Upper lobe of left lung (tissue), 4 donors: Measurements from ENCODE around the gene C3orf80.

ENCODE experiments used
- EP300 ChIP-seq, 4 donors: sonication (generic); formaldehyde crosslinking; IDR thresholded peaks; one replicate each; pipeline ENCODE4 v1.5.1; 2017; ENCODE audit warnings: antibody characterized with exemption in 4 of 4, control low read depth in 2 of 4
- POLR2A ChIP-seq, 4 donors: fragments of 450-650 bp; IDR thresholded peaks; one replicate each; pipeline ENCODE4 v1.5.1; 2016 to 2017; ENCODE audit warnings: antibody characterized with exemption in 4 of 4, mild to moderate bottlenecking in 2 of 4
- POLR2AphosphoS5 ChIP-seq, 2 donors: sonication (generic); formaldehyde crosslinking; IDR thresholded peaks; one replicate each; pipeline ENCODE4 v1.5.1; 2017; ENCODE audit warnings: antibody characterized with exemption in 2 of 2
- TF ChIP-seq, protein P1 (sequence below), 6 experiments: fragments of 450-650 bp in 4 of 6; fragments of 200-600 bp in 2 of 6; sonication (generic) in 2 of 6; IDR thresholded peaks; one replicate each; pipeline ENCODE4 v1.5.1; 2016 to 2019; ENCODE audit warnings: antibody characterized with exemption in 6 of 6

- TF ChIP-seq POLR2AphosphoS5 (IDR thresholded peaks at IDR 0.05) (no peak), POLR2A (IDR thresholded peaks at IDR 0.05) (no peak), EP300 (IDR thresholded peaks at IDR 0.05) (no peak)
- TF ChIP-seq, protein P1, sequence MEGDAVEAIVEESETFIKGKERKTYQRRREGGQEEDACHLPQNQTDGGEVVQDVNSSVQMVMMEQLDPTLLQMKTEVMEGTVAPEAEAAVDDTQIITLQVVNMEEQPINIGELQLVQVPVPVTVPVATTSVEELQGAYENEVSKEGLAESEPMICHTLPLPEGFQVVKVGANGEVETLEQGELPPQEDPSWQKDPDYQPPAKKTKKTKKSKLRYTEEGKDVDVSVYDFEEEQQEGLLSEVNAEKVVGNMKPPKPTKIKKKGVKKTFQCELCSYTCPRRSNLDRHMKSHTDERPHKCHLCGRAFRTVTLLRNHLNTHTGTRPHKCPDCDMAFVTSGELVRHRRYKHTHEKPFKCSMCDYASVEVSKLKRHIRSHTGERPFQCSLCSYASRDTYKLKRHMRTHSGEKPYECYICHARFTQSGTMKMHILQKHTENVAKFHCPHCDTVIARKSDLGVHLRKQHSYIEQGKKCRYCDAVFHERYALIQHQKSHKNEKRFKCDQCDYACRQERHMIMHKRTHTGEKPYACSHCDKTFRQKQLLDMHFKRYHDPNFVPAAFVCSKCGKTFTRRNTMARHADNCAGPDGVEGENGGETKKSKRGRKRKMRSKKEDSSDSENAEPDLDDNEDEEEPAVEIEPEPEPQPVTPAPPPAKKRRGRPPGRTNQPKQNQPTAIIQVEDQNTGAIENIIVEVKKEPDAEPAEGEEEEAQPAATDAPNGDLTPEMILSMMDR (IDR thresholded peaks at IDR 0.05) = peak in 1 of 6 experiments; percentile 10
Measured at GRCh38 chr3:160210799-160211221, 14.4 kb upstream of the C3orf80 start.
